T-helper 1 cell treated with Interleukin-12 subunit alpha and Interleukin-12 subunit beta and Interleukin-4 antibody, amounts not matched to agents 30 ng/mL and 1 ng/mL, for 36 hours (primary cell): ENCODE measurements around the gene WBP2NL. TPM values are rescaled to one million over a fixed set of nuclear protein-coding genes. Genes with fewer than 3 reads are reported as not detected.

Experiments used
- intact Hi-C: fragments of 100-400 bp; cut with micrococcal nuclease; formaldehyde crosslinking; loops from one replicate; pipeline ENCODE4 v1.15.1; 2024
- total RNA-seq: library from RNA; stranded (reverse); gene quantifications from 2 replicates; pipeline ENCODE4 v1.2.3, GENCODE V29; 2022

Gene WBP2NL
- total RNA-seq, result 2.9 and 3.5 TPM in 2 replicates

GRCh38 chr22:41998361-41999261, at the start of gene WBP2NL:
Gene WBP2NL (plus strand): TSS chr22:41998788. CDS start chr22:41998819, 31 bp downstream.
- intact Hi-C loops, result loop anchor here (1.0 to 5.0 kb wide), 8 partner anchors 33 to 1189 kb away; partner anchors contain the start of genes CENPM, NAGA, NDUFA6 and RANGAP1

- intact Hi-C loops, result loop anchor here (10.0 kb wide), 1 partner anchor 504 kb away; the partner anchor contains the start of gene TOB2
Measured at GRCh38 chr22:41948928-41949296, 49.7 kb upstream of the WBP2NL start.

- intact Hi-C loops, result loop anchor here (10.0 kb wide), 1 partner anchor 505 kb away; the partner anchor contains the start of gene TOB2
Measured at GRCh38 chr22:41949297-41949965, 49.2 kb upstream of the WBP2NL start.

GRCh38 chr22:41951898-41952474, 46.6 kb upstream of the WBP2NL start, which contains the start of gene SMIM45:
Gene SMIM45 (plus strand): TSS chr22:41952150.
- intact Hi-C loops, result no loop called here

- intact Hi-C loops, result no loop called here
Measured at GRCh38 chr22:41952713-41953112, 45.9 kb upstream of the WBP2NL start.

- intact Hi-C loops, result loop anchor here (1.0 kb wide), 4 partner anchors 11 to 479 kb away; partner anchors contain the start of gene CENPM
Measured at GRCh38 chr22:41957941-41958556, 40.5 kb upstream of the WBP2NL start.

GRCh38 chr22:41963453-41964111, 35.0 kb upstream of the WBP2NL start:
- intact Hi-C loops, result no loop called here

GRCh38 chr22:41964112-41964491, 34.5 kb upstream of the WBP2NL start:
- intact Hi-C loops, result no loop called here

- intact Hi-C loops, result loop anchor here (1.0 kb wide), 8 partner anchors 104 to 507 kb away; partner anchors contain the start of genes NAGA, NDUFA6 and SMDT1
Measured at GRCh38 chr22:41966225-41966606, 32.4 kb upstream of the WBP2NL start.

GRCh38 chr22:41966607-41967240, 31.9 kb upstream of the WBP2NL start:
- intact Hi-C loops, result loop anchor here (1.0 kb wide), 8 partner anchors 104 to 507 kb away; partner anchors contain the start of genes NAGA, NDUFA6 and SMDT1

GRCh38 chr22:41968601-41969000, 30.0 kb upstream of the WBP2NL start:
- intact Hi-C loops, result no loop called here

GRCh38 chr22:41969110-41969646, 29.4 kb upstream of the WBP2NL start, which contains the start of gene SEPTIN3:
Gene SEPTIN3 (plus strand): TSS chr22:41969443. CDS start chr22:41971493, 2,050 bp downstream.
- intact Hi-C loops, result no loop called here

GRCh38 chr22:41970601-41971000, 28.0 kb upstream of the WBP2NL start:
- intact Hi-C loops, result no loop called here

GRCh38 chr22:41971431-41971830, 27.2 kb upstream of the WBP2NL start:
- intact Hi-C loops, result no loop called here

GRCh38 chr22:41974691-41975290, 23.8 kb upstream of the WBP2NL start:
- intact Hi-C loops, result no loop called here

- intact Hi-C loops, result no loop called here
Measured at GRCh38 chr22:41975299-41976069, 23.1 kb upstream of the WBP2NL start.

GRCh38 chr22:41976070-41976901, 22.3 kb upstream of the WBP2NL start:
- intact Hi-C loops, result no loop called here
